Adrenal gland (tissue), 5 donors: ENCODE data around the gene ACOT7.

Experiments used
- POLR2A ChIP-seq, 2 donors: fragments of 450-650 bp; IDR thresholded peaks; one replicate each; pipeline ENCODE4 v1.6.1; 2017; ENCODE audit warnings: antibody characterized with exemption in 2 of 2, mild to moderate bottlenecking in 2 of 2, moderate library complexity in 1 of 2
- TF ChIP-seq, protein P1 (sequence below), 6 experiments: fragments of 450-650 bp in 4 of 6; fragments of 200-600 bp in 2 of 6; sonication (generic) in 1 of 6; IDR thresholded peaks; 1 replicate in 5 of 6; 2 replicates in 1 of 6; pipeline versions ENCODE4 v1.5.1 to v1.8.0; 2016 to 2021; ENCODE audit warnings: antibody characterized with exemption in 6 of 6, mild to moderate bottlenecking in 2 of 6, moderate library complexity in 1 of 6
- donor health status: DM: no; HTN: no; CAD: no.

GRCh38 chr1:6334261-6334993, 59.1 kb downstream of the ACOT7 start:
- TF ChIP-seq, protein P1, sequence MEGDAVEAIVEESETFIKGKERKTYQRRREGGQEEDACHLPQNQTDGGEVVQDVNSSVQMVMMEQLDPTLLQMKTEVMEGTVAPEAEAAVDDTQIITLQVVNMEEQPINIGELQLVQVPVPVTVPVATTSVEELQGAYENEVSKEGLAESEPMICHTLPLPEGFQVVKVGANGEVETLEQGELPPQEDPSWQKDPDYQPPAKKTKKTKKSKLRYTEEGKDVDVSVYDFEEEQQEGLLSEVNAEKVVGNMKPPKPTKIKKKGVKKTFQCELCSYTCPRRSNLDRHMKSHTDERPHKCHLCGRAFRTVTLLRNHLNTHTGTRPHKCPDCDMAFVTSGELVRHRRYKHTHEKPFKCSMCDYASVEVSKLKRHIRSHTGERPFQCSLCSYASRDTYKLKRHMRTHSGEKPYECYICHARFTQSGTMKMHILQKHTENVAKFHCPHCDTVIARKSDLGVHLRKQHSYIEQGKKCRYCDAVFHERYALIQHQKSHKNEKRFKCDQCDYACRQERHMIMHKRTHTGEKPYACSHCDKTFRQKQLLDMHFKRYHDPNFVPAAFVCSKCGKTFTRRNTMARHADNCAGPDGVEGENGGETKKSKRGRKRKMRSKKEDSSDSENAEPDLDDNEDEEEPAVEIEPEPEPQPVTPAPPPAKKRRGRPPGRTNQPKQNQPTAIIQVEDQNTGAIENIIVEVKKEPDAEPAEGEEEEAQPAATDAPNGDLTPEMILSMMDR (IDR thresholded peaks at IDR 0.05), result no peak
- TF ChIP-seq POLR2A (IDR thresholded peaks at IDR 0.05), result no peak
